ENCODE results near the gene UBE2E2.

- TF ChIP-seq CTCF (conservative IDR thresholded peaks at IDR 0.05; ENCODE audit: low read length) (no peak), EZH2phosphoT487 (IDR thresholded peaks at IDR 0.05; ENCODE audit: borderline replicate concordance) (no peak)
Observed at GRCh38 chr3:23574822-23575315, 371.7 kb downstream of the UBE2E2 start.
